Ishikawa (cell line): ENCODE results near the gene RXRA.

Experiments used
- CEBPB ChIP-seq: IDR thresholded peaks from 2 replicates; pipeline ENCODE4 v1.6.1; 2012
- CREB1 ChIP-seq: IDR thresholded peaks from 2 replicates; pipeline ENCODE4 v1.6.1; 2012; ENCODE audit warnings: low read depth
- EGR1 ChIP-seq: IDR thresholded peaks from 2 replicates; pipeline ENCODE4 v1.6.1; 2012
- EP300 ChIP-seq: IDR thresholded peaks from 2 replicates; pipeline ENCODE4 v1.6.1; 2012; ENCODE audit warnings: borderline replicate concordance
- FOXM1 ChIP-seq: IDR thresholded peaks from 2 replicates; pipeline ENCODE4 v1.6.1; 2012; ENCODE audit warnings: low read depth, borderline replicate concordance
- NFIC ChIP-seq: IDR thresholded peaks from 2 replicates; pipeline ENCODE4 v1.6.1; 2012
- RAD21 ChIP-seq: IDR thresholded peaks from 2 replicates; pipeline ENCODE4 v1.6.1; 2012; ENCODE audit warnings: low read depth
- TAF1 ChIP-seq: IDR thresholded peaks from 2 replicates; pipeline ENCODE4 v1.6.1; 2012; ENCODE audit warnings: low read depth, mild to moderate bottlenecking
- TCF12 ChIP-seq: IDR thresholded peaks from 2 replicates; pipeline ENCODE4 v1.6.1; 2012; ENCODE audit warnings: low read depth
- TEAD4 ChIP-seq: IDR thresholded peaks from 2 replicates; pipeline ENCODE4 v1.6.1; 2012
- YY1 ChIP-seq: IDR thresholded peaks from 2 replicates; pipeline ENCODE4 v1.6.1; 2012; ENCODE audit warnings: low read depth
- ZBTB7A ChIP-seq: IDR thresholded peaks from 2 replicates; pipeline ENCODE4 v1.6.1; 2012; ENCODE audit warnings: low read depth
- TF ChIP-seq, protein P1 (sequence below): IDR thresholded peaks from 2 replicates; pipeline ENCODE4 v1.6.1; 2012
- TF ChIP-seq, protein P2 (sequence below): IDR thresholded peaks from 2 replicates; pipeline ENCODE4 v1.6.1; 2012; ENCODE audit warnings: low read depth, mild to moderate bottlenecking
- TF ChIP-seq, protein P3 (sequence below): IDR thresholded peaks from 2 replicates; pipeline ENCODE4 v1.6.1; 2012

Gene RXRA

DNA sequence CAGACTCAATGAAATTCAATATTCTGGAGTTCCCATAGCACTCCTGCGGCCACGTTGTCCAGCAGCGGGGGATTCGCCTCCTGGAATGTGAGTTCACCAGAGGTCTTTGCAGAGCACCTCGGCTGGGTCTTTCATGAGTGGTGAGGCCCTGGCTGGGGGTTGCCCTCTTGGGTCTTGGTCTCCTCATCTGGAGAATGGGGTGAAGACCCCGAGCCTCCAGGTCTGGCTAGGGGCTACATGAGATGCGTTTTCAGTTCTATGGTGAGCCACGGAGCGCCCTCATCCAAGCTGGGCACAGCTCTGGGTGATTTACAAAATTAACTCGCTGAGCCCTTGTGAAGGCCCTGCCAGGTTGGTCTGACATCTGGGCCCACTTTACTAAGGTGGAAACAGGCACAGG, 37.5 kb upstream of the RXRA start:
- TF ChIP-seq NFIC (no peak), YY1 (no peak), CEBPB (no peak), RAD21 (no peak), EP300 (no peak), ZBTB7A (no peak), TEAD4 (no peak), TCF12 (no peak), FOXM1 (no peak), TAF1 (no peak)
- TF ChIP-seq, protein P1, sequence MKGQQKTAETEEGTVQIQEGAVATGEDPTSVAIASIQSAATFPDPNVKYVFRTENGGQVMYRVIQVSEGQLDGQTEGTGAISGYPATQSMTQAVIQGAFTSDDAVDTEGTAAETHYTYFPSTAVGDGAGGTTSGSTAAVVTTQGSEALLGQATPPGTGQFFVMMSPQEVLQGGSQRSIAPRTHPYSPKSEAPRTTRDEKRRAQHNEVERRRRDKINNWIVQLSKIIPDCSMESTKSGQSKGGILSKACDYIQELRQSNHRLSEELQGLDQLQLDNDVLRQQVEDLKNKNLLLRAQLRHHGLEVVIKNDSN = no peak
- TF ChIP-seq, protein P2, sequence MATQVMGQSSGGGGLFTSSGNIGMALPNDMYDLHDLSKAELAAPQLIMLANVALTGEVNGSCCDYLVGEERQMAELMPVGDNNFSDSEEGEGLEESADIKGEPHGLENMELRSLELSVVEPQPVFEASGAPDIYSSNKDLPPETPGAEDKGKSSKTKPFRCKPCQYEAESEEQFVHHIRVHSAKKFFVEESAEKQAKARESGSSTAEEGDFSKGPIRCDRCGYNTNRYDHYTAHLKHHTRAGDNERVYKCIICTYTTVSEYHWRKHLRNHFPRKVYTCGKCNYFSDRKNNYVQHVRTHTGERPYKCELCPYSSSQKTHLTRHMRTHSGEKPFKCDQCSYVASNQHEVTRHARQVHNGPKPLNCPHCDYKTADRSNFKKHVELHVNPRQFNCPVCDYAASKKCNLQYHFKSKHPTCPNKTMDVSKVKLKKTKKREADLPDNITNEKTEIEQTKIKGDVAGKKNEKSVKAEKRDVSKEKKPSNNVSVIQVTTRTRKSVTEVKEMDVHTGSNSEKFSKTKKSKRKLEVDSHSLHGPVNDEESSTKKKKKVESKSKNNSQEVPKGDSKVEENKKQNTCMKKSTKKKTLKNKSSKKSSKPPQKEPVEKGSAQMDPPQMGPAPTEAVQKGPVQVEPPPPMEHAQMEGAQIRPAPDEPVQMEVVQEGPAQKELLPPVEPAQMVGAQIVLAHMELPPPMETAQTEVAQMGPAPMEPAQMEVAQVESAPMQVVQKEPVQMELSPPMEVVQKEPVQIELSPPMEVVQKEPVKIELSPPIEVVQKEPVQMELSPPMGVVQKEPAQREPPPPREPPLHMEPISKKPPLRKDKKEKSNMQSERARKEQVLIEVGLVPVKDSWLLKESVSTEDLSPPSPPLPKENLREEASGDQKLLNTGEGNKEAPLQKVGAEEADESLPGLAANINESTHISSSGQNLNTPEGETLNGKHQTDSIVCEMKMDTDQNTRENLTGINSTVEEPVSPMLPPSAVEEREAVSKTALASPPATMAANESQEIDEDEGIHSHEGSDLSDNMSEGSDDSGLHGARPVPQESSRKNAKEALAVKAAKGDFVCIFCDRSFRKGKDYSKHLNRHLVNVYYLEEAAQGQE = no peak

DNA sequence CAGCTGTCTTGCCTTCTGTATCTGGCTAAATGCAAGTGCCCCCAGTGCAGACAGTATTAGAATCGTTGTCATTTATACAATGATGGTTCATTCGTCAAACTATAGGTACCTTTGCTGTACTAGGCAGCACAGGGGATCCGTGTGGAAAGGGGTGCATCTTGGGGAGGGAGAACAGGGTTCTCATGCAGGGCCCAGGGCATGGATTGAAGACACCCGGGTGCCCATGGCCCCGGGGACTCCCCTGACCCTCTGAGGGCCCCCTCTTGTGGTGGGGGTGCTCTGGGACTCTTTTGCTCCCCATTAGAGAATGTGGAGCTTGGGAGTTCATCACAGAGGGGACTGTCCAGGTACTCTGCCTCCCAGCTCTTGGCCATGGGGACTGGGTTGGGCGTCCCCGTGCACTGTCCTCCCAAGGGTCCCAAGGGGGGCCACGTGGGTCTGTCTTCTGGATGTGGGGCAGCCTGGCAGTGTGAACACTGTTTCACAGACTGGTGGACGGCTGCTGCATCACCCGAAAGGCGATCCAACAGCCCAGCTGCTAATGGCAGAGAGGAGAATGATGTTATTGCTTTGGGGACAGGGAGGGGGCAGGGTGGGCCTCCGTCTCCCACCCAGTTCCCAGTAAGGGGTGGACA, 36.9 kb upstream of the RXRA start:
- TF ChIP-seq CREB1 (no peak), RAD21 (no peak), TCF12 (no peak), YY1 (no peak), FOXM1 (no peak), NFIC (no peak), CEBPB (no peak), EGR1 (no peak), TAF1 (no peak), EP300 (no peak), ZBTB7A (no peak)
- TF ChIP-seq, protein P3, sequence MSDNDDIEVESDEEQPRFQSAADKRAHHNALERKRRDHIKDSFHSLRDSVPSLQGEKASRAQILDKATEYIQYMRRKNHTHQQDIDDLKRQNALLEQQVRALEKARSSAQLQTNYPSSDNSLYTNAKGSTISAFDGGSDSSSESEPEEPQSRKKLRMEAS = no peak
- TF ChIP-seq, protein P1 = no peak
- TF ChIP-seq, protein P2 = no peak

DNA sequence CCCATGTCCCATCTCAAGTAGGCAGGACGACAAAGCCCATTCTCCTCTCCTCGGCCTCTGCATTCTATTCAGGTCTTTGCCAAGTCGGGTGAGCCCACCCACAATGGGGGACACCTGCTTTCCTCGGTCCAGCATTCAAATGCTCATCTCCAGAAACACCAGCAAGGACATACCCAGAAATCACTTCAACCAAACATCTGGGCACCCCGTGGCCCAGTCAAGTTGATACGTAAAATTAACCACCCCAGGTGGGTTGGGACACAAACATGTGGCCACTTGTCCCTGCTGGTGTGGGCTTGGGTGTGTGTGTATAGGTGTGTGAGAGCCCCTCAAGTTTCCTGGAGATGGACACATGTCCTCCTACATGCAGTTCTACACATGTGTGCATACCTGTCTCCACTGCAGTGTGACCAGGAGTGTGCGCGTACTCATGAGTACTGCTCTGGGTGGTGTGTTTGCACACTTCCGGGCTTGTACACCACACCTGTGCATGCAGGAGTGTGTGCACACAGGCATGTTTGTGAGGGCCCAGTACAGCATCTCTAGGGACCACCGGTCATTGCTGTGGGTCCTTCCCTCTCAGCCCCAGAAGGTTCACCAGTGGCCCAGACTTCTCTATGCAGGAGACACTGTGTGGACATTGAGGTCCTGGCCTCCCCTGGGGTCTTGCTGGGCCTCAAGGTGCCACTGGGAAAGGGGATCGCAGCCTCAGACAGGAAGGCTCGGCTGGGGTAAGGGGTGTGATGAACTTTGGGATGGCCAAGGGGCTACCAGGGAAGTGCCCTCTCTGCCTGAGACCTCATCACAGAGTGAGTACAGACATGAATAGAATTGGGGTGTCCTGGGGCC, 35.4 kb upstream of the RXRA start:
- TF ChIP-seq ZBTB7A (no peak), EGR1 (no peak), RAD21 (no peak)
- TF ChIP-seq, protein P2 = no peak

DNA sequence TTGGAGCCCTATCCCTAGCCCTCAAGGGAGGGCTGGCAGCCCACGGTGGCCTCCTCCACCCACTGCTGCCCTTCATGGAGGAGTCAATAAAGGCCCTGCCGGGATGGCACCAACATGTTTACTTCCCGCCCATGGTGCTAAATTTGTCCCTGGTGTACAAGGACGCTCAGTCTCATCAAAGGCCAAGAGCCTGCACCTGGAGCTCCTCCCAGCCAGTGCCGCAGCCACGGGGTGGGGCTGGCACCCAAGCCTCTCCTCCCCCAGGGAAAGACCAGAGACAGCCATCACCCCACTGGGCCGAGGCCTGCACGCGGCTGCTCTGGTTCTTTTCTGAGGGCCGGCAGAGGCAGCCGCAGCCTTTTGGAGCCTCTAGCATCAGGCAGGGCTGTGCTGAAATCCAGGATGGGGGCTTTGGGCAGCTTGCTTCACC, 34.8 kb upstream of the RXRA start:
- no peak for TF ChIP-seq NFIC
- no peak for TF ChIP-seq FOXM1
- TF ChIP-seq, protein P3 = no peak
- no peak for TF ChIP-seq TCF12
- no peak for TF ChIP-seq CREB1
- TF ChIP-seq EGR1 = no peak
- TF ChIP-seq, protein P1 = no peak
- TF ChIP-seq TAF1 = no peak
- no peak for TF ChIP-seq TEAD4
- no peak for TF ChIP-seq CEBPB
- no peak for TF ChIP-seq RAD21
- TF ChIP-seq ZBTB7A = no peak
- TF ChIP-seq EP300 = no peak
- no peak for TF ChIP-seq YY1
- TF ChIP-seq, protein P2 = no peak
